CD4-positive, alpha-beta T cell (primary cell): Measurements from ENCODE around the gene RASIP1. TPM values are rescaled to one million over a fixed set of nuclear protein-coding genes. Genes with fewer than 3 reads are reported as not detected.
"Not testable (repeated sequence)": the region's sequence is repeated elsewhere in the genome, so short reads cannot be mapped to it uniquely, and the experiment has no call there.

Experiments used
- ATAC-seq: fragments of 200-7000 bp; cut with Tn5 transposase; one replicate; pipeline ENCODE4 v1.10.0; 2022; ENCODE audit warnings: mild to moderate bottlenecking; ENCODE audit not compliant: poor library complexity
- CTCF ChIA-PET: fragments of 350-600 bp; sonication (Branson Sonifier 250); formaldehyde crosslinking; loops from one replicate; lab custom pipeline; 2021; ENCODE audit warnings: antibody characterized with exemption, inconsistent platforms; lab: Charles Lee
- POLR2A ChIA-PET: fragments of 350-600 bp; sonication (Branson Sonifier 250); formaldehyde crosslinking; loops from one replicate; lab custom pipeline; 2021; ENCODE audit warnings: antibody characterized with exemption, inconsistent platforms; lab: Charles Lee
- DNase-seq, 14 experiments: peaks; one replicate each; pipeline ENCODE4 v3.0.0-alpha.2; 2013 to 2020; ENCODE audit warnings: mixed read lengths in 2 of 14
- H3K27ac ChIP-seq, 2 donors: one replicate each; pipeline versions ENCODE4 v1.5.1 to v1.7.0; 2013; ENCODE audit warnings: low read length in 2 of 2, low read depth in 1 of 2, mild to moderate bottlenecking in 1 of 2
- H3K27me3 ChIP-seq, 2 experiments: 1 replicate in 1 of 2; 2 replicates in 1 of 2; pipeline versions ENCODE4 v1.6.1 to v1.7.0; 2013; ENCODE audit warnings: low read length in 2 of 2, control low read depth in 1 of 2, mild to moderate bottlenecking in 1 of 2, moderate library complexity in 1 of 2; ENCODE audit not compliant: insufficient read depth in 2 of 2, control insufficient read depth in 1 of 2
- H3K36me3 ChIP-seq: one replicate; pipeline ENCODE4 v1.6.1; 2013; ENCODE audit warnings: low read length, control low read depth; ENCODE audit not compliant: insufficient read depth
- H3K4me1 ChIP-seq: one replicate; pipeline ENCODE4 v1.6.1; 2013; ENCODE audit warnings: low read length, control low read depth; ENCODE audit not compliant: insufficient read depth
- H3K4me3 ChIP-seq: one replicate; pipeline ENCODE4 v1.5.1; 2013; ENCODE audit warnings: mild to moderate bottlenecking, low read length, moderate library complexity
- H3K9me3 ChIP-seq, 2 experiments: 1 replicate in 1 of 2; 2 replicates in 1 of 2; pipeline versions ENCODE4 v1.6.1 to v1.7.0; 2013; ENCODE audit warnings: low read length in 2 of 2, mild to moderate bottlenecking in 2 of 2, control low read depth in 1 of 2, moderate library complexity in 1 of 2; ENCODE audit not compliant: control insufficient read depth in 1 of 2, insufficient read depth in 1 of 2
- H3K27ac Mint-ChIP-seq: one replicate; pipeline ENCODE4 v1.8.0; 2020; ENCODE audit warnings: mixed read lengths
- H3K27me3 Mint-ChIP-seq: one replicate; pipeline ENCODE4 v1.8.0; 2021; ENCODE audit warnings: mixed read lengths
- H3K36me3 Mint-ChIP-seq: one replicate; pipeline ENCODE4 v1.8.0; 2021; ENCODE audit warnings: low read depth, mixed read lengths
- H3K4me1 Mint-ChIP-seq: one replicate; pipeline ENCODE4 v1.8.0; 2021; ENCODE audit warnings: low read depth, mixed read lengths
- H3K4me3 Mint-ChIP-seq: one replicate; pipeline ENCODE4 v1.8.0; 2020; ENCODE audit warnings: mild to moderate bottlenecking, mixed read lengths
- H3K9me3 Mint-ChIP-seq: one replicate; pipeline ENCODE4 v1.8.0; 2020; ENCODE audit warnings: mixed read lengths
- intact Hi-C, 2 experiments: fragments of 100-400 bp; cut with DNase I in 1 of 2; cut with micrococcal nuclease in 1 of 2; formaldehyde crosslinking; loops; one replicate each; pipeline versions ENCODE4 v1.15.1 to v1.9.0; 2023 to 2025; cut with DNase I, micrococcal nuclease
- total RNA-seq, 174 experiments: library from RNA in 2 of 174; stranded (reverse) in 2 of 174; gene quantifications; one replicate each; pipeline ENCODE4 v1.2.3 and lab custom pipeline; 2021 to 2026
- TF ChIP-seq, protein P1 (sequence below): fragments of 200-600 bp; IDR thresholded peaks from one replicate; pipeline ENCODE4 v1.8.0; 2022; ENCODE audit warnings: antibody characterized with exemption, mild to moderate bottlenecking

The RASIP1 gene
- total RNA-seq, 2 experiments from 2014 or later, result 0.55 to 0.56 TPM

- Histone ChIP-seq H3K9me3 (no peaks in the 10 kb centered on the region), H3K4me1 (no peaks in the 10 kb centered on the region), H3K36me3 (no peaks in the 10 kb centered on the region), H3K4me3 (no peak overlapping the region), H3K27me3 (no peaks in the 10 kb centered on the region), H3K27ac (no peak overlapping the region)
- ChIA-PET CTCF (no interaction called here), POLR2A (no interaction called here)
- ATAC-seq, result no peak
- Mint-ChIP-seq H3K4me3 (no peak overlapping the region), H3K27me3 (no peaks in the 10 kb centered on the region), H3K36me3 (no peaks in the 10 kb centered on the region), H3K27ac (no peak overlapping the region), H3K9me3 (no peaks in the 10 kb centered on the region), H3K4me1 (no peaks in the 10 kb centered on the region)
- TF ChIP-seq, protein P1, sequence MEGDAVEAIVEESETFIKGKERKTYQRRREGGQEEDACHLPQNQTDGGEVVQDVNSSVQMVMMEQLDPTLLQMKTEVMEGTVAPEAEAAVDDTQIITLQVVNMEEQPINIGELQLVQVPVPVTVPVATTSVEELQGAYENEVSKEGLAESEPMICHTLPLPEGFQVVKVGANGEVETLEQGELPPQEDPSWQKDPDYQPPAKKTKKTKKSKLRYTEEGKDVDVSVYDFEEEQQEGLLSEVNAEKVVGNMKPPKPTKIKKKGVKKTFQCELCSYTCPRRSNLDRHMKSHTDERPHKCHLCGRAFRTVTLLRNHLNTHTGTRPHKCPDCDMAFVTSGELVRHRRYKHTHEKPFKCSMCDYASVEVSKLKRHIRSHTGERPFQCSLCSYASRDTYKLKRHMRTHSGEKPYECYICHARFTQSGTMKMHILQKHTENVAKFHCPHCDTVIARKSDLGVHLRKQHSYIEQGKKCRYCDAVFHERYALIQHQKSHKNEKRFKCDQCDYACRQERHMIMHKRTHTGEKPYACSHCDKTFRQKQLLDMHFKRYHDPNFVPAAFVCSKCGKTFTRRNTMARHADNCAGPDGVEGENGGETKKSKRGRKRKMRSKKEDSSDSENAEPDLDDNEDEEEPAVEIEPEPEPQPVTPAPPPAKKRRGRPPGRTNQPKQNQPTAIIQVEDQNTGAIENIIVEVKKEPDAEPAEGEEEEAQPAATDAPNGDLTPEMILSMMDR, result no peak
- DNase-seq, result no peak
- intact Hi-C loops, result no loop called here
Measured at GRCh38 chr19:48689449-48689848, 51.0 kb downstream of the RASIP1 start.

- Histone ChIP-seq H3K27me3 (no peaks in the 10 kb centered on the region), H3K4me1 (no peaks in the 10 kb centered on the region), H3K27ac (no peak overlapping the region), H3K9me3 (no peaks in the 10 kb centered on the region), H3K4me3 (no peak overlapping the region), H3K36me3 (no peaks in the 10 kb centered on the region)
- ATAC-seq (no peak), DNase-seq (no peak)
- TF ChIP-seq, protein P1, result no peak
- Mint-ChIP-seq H3K4me1 (no peaks in the 10 kb centered on the region), H3K27me3 (no peaks in the 10 kb centered on the region), H3K4me3 (no peak overlapping the region), H3K27ac (no peak overlapping the region), H3K9me3 (no peaks in the 10 kb centered on the region), H3K36me3 (no peaks in the 10 kb centered on the region)
- ChIA-PET POLR2A (no interaction called here), CTCF (no interaction called here)
- intact Hi-C loops, result no loop called here
Measured at GRCh38 chr19:48687776-48688175, 52.6 kb downstream of the RASIP1 start.

DNA sequence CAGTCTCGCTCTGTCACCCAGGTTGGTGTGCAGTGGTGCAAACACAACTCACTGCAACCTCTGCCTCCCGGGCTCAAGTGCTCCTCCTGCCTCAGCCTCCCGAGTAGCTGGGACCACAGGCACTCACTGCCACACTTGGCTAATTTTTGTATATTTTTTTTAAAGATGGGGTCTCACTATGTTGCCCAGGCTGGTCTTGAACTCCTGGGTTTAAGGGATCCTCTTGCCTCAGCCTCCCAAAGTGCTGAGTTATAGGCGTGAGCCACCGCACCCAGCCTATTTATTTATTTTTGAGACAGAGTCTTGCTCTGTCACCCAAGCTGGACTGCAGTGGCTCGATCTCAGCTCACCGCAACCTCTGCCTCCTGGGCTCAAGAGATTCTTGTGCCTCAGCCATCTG, 53.8 kb downstream of the RASIP1 start:
- CTCF ChIA-PET, H3K9me3 Mint-ChIP-seq: not testable (repeated sequence)

GRCh38 chr19:48686088-48686487, 54.3 kb downstream of the RASIP1 start:
- no peak overlapping the region for H3K4me3 ChIP-seq
- ChIA-PET POLR2A (no interaction called here), CTCF (no interaction called here)
- no peaks in the 10 kb centered on the region for H3K4me1 Mint-ChIP-seq
- no peaks in the 10 kb centered on the region for H3K9me3 Mint-ChIP-seq
- no peaks in the 10 kb centered on the region for H3K27me3 ChIP-seq
- no peak for DNase-seq
- TF ChIP-seq, protein P1, result no peak
- no peak overlapping the region for H3K4me3 Mint-ChIP-seq
- no peak overlapping the region for H3K27ac ChIP-seq
- H3K36me3 Mint-ChIP-seq, result no peaks in the 10 kb centered on the region
- H3K9me3 ChIP-seq, result no peaks in the 10 kb centered on the region
- no peak overlapping the region for H3K27ac Mint-ChIP-seq
- no peaks in the 10 kb centered on the region for H3K4me1 ChIP-seq
- intact Hi-C loops, result no loop called here
- no peaks in the 10 kb centered on the region for H3K27me3 Mint-ChIP-seq
- ATAC-seq, result no peak
- H3K36me3 ChIP-seq, result no peaks in the 10 kb centered on the region

More for the DNA sequence above, 53.8 kb downstream of the RASIP1 start:
- H3K4me1 Mint-ChIP-seq, H3K27me3 ChIP-seq, H3K4me1 ChIP-seq, H3K27ac ChIP-seq, H3K4me3 ChIP-seq, intact Hi-C loops, H3K9me3 ChIP-seq, DNase-seq, H3K36me3 ChIP-seq, H3K36me3 Mint-ChIP-seq, H3K27ac Mint-ChIP-seq, POLR2A ChIA-PET, H3K27me3 Mint-ChIP-seq, ATAC-seq, H3K4me3 Mint-ChIP-seq: not testable (repeated sequence)
